Uterus (tissue), 2 donors: Measurements from ENCODE around the gene ARL10.

Experiments
- CTCF ChIP-seq, 4 experiments: fragments of 200-600 bp in 2 of 4; fragments of 450-650 bp in 2 of 4; sonication (generic) in 2 of 4; IDR thresholded peaks; one replicate each; pipeline ENCODE4 v1.5.1; 2016 to 2019; ENCODE audit warnings: antibody characterized with exemption in 4 of 4, mild to moderate bottlenecking in 2 of 4, moderate library complexity in 1 of 4
- POLR2A ChIP-seq, 2 donors: fragments of 450-650 bp; IDR thresholded peaks; one replicate each; pipeline ENCODE4 v1.6.1; 2016; ENCODE audit warnings: antibody characterized with exemption in 2 of 2, mild to moderate bottlenecking in 1 of 2, moderate library complexity in 1 of 2

- no peak for TF ChIP-seq CTCF (IDR thresholded peaks at IDR 0.05)
- TF ChIP-seq POLR2A (IDR thresholded peaks at IDR 0.05), result no peak
Measured at GRCh38 chr5:176407456-176408251, 42.4 kb downstream of the ARL10 start.
